ENCODE data around the gene FAM210A. TPM values are rescaled to one million over a fixed set of nuclear protein-coding genes. Genes with fewer than 3 reads are reported as not detected.

The FAM210A gene
- total and polyA plus RNA-seq, 2 donors, result 7.4 to 13.3 TPM

DNA sequence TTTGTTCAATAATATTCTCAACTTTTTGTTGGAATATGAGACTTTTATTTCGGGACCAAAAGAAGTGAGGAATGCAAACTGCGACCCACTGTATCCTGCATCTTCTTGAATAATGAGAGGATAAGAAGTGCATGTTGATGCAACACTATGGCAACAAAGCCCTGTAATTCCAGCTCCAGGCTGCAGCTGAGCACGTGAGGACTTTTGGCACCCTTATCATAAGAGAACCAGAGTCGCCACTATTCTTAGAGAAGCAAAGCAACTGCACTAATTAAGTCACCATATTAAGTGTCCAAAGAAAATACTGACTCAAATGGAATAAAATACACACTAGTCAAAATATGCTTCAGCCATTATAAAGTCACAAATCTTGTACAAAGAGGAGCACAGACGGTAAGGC, 65.8 kb downstream of the FAM210A start:
- no peak for DNase-seq (ENCODE audit: low read depth in 6 of 9, low spot score in 9 of 9)
- no peaks in the 10 kb centered on the region for H3K4me1 ChIP-seq (ENCODE audit: control insufficient read depth in 2 of 2, insufficient read depth in 2 of 2, low read length in 2 of 2)
- no peaks in the 10 kb centered on the region for H3K27me3 ChIP-seq (ENCODE audit: control insufficient read depth in 2 of 2, insufficient read depth in 1 of 2, low read length in 1 of 2)
- H3K27ac ChIP-seq (ENCODE audit: low read depth in 1 of 2, low read length in 1 of 2), result no peak overlapping the region
- no peak overlapping the region for H3K4me3 ChIP-seq (ENCODE audit: low read length in 2 of 2)
- 96% methylated on average over 5 of the region's 5 CpGs for WGBS
- H3K9me3 ChIP-seq (ENCODE audit: control insufficient read depth in 2 of 2, insufficient read depth in 1 of 2, low read length in 1 of 2), result no peaks in the 10 kb centered on the region
- H3K36me3 ChIP-seq (ENCODE audit: control insufficient read depth in 2 of 2, insufficient read depth in 2 of 2, low read length in 1 of 2), result no peaks in the 10 kb centered on the region

DNA sequence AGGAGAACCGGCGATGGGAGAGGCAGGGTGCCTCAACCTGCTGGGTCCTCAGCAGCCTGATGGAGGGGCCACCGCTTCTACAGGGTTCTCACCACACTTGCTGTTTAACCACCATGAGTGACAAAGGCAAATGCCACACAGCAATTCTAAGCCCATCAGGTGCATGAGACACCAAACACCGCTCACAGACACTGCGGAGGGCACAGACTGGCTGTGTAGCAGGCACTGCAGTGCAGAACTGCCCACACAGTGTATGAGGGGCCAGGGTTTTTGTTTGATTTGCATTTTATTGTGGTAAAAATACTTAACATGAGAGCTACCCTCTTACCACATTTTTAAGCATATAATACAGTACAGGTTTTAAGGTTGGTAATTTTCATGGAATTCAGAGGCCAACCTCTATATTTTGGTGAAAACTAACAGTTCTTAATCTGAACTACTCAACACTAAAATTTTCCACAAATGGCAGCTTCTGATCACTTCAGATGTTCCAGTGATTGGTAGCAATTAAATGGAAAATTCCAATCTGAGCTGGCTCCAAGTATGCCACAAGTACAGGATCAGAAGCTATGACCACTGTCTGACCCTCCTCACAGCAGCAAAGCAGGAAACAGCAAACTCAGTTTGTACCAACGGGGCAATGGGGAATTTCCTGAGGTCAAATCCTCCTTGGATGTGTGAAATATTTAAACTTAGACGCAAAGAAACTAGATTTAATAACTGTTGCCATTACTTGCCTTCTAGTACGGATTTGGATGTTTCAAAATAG, 67.7 kb downstream of the FAM210A start:
- H3K27me3 ChIP-seq (ENCODE audit: control insufficient read depth in 2 of 2, insufficient read depth in 1 of 2, low read length in 1 of 2), result no peaks in the 10 kb centered on the region
- no peak for DNase-seq (ENCODE audit: low read depth in 6 of 9, low spot score in 9 of 9)
- no peaks in the 10 kb centered on the region for H3K36me3 ChIP-seq (ENCODE audit: control insufficient read depth in 2 of 2, insufficient read depth in 2 of 2, low read length in 1 of 2)
- H3K27ac ChIP-seq (ENCODE audit: low read depth in 1 of 2, low read length in 1 of 2), result no peak overlapping the region
- WGBS, result 97% methylated on average over 8 of the region's 8 CpGs
- H3K4me1 ChIP-seq (ENCODE audit: control insufficient read depth in 2 of 2, insufficient read depth in 2 of 2, low read length in 2 of 2), result peaks cover 0 to 5% of the 10 kb centered on the region in 2 donors
- no peaks in the 10 kb centered on the region for H3K9me3 ChIP-seq (ENCODE audit: control insufficient read depth in 2 of 2, insufficient read depth in 1 of 2, low read length in 1 of 2)
- no peak overlapping the region for H3K4me3 ChIP-seq (ENCODE audit: low read length in 2 of 2)

DNA sequence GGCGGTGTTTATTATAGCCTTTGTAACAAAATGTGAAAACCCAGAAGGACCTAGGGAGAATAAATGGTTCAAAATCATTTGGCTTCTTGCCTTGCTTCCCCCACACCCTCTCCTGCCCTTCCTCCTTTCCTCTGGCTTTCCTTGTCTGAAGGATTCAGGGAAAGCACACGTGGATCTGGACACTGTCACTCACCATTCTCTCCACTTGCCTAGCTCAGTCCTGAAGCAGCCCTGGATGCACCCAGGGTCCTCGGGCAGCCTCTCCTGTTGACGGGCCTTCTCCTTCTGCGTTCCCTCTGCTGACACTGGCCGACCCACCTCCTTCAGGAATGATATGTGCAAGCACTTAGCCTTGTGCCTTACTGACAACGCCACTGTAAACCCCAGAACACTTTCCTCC, 68.4 kb downstream of the FAM210A start:
- H3K4me3 ChIP-seq (ENCODE audit: low read length in 2 of 2), result no peak overlapping the region
- no peaks in the 10 kb centered on the region for H3K27me3 ChIP-seq (ENCODE audit: control insufficient read depth in 2 of 2, insufficient read depth in 1 of 2, low read length in 1 of 2)
- H3K4me1 ChIP-seq (ENCODE audit: control insufficient read depth in 2 of 2, insufficient read depth in 2 of 2, low read length in 2 of 2), result peaks cover 0 to 6% of the 10 kb centered on the region in 2 donors
- no peaks in the 10 kb centered on the region for H3K36me3 ChIP-seq (ENCODE audit: control insufficient read depth in 2 of 2, insufficient read depth in 2 of 2, low read length in 1 of 2)
- no peaks in the 10 kb centered on the region for H3K9me3 ChIP-seq (ENCODE audit: control insufficient read depth in 2 of 2, insufficient read depth in 1 of 2, low read length in 1 of 2)
- DNase-seq (ENCODE audit: low read depth in 6 of 9, low spot score in 9 of 9), result no peak
- WGBS, result 79% methylated on average over 7 of the region's 7 CpGs
- no peak overlapping the region for H3K27ac ChIP-seq (ENCODE audit: low read depth in 1 of 2, low read length in 1 of 2)

DNA sequence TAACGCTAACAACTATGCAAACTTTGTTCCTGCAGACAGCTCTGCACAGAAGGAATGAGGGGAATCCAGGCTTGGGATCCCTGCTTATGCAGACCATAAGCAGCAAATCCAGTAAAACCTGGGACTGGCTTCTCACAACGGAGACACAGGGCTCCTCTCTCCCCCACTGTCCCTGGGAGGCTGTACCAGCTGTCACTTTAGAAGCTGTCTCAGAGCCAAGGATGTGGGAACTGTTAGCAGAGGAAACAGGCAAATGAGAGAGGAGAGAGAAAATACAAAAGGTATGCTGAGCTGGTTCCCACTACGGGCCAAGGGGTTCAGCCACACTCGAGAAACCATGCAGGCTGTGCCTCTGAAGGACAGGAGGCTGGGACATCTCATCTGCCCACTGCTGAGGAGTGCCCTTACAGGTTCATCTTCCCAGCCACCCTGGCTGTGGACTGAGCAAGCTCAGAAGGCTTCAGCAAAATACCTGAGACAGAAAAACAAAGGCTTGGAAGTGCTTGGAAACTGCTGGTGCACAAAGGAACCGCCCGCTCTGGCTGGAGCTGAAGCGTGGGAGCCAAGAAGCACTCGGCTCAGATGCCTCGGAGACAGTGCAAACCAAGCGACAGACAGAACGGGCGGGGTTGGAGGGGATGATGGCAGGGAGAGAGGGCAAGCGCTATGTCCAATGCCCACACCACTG, 72.5 kb downstream of the FAM210A start:
- H3K4me3 ChIP-seq (ENCODE audit: low read length in 2 of 2), result no peak overlapping the region
- 86% methylated on average over 13 of the region's 13 CpGs for WGBS
- DNase-seq (ENCODE audit: low read depth in 6 of 9, low spot score in 9 of 9), result no peak
- H3K9me3 ChIP-seq (ENCODE audit: control insufficient read depth in 2 of 2, insufficient read depth in 1 of 2, low read length in 1 of 2), result no peaks in the 10 kb centered on the region
- H3K27ac ChIP-seq (ENCODE audit: low read depth in 1 of 2, low read length in 1 of 2), result no peak overlapping the region
- H3K36me3 ChIP-seq (ENCODE audit: control insufficient read depth in 2 of 2, insufficient read depth in 2 of 2, low read length in 1 of 2), result no peaks in the 10 kb centered on the region
- peaks cover 3 to 19% of the 10 kb centered on the region in 2 donors for H3K4me1 ChIP-seq (ENCODE audit: control insufficient read depth in 2 of 2, insufficient read depth in 2 of 2, low read length in 2 of 2)
- H3K27me3 ChIP-seq (ENCODE audit: control insufficient read depth in 2 of 2, insufficient read depth in 1 of 2, low read length in 1 of 2), result no peaks in the 10 kb centered on the region

DNA sequence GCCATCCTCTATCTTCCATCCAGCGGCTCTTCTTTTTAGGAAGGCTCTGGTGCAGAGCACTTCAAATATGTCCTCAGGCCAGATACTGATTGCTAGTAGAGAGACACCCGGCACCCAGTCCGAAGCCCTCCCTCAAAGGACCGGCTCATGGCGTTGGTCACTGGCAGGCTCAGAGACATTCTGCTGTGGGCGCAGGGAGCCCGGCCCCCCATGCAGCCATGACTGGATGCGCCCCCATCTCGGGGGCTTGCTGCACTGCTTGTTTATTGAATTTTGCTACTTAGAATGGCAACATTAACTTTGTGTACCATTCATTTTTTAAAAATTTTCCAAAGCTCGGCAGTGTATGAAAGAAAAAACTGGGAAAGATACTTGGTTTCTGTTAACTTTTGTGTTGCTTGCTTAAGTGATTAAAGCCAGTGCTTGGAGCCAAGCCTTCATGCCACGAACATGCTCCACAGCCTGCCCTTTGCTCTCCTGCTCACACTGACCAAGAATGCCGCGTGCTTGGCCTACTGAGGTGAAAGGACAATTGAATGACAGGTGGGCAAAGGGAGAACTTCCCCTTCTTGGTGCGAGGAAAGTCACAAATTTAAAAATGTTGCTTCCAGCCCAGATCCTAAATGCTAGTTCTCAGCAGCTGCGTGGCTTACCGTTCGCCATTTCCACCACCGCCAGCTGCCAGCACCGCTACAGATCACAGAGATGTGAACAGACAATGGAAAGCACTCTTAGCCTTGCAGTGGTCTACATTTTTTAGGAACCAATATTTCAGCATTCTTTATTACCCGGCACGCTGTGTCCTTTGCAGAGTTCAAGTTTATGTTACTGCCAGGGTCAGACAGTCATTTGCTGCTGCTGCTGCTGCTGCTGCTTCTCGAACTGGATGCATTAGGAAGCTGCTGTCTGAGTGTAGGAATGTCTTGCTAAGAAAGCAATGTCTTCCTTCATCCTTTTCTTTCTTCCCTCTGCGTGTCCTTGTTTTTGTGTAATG, 76.7 kb downstream of the FAM210A start:
- H3K36me3 ChIP-seq (ENCODE audit: control insufficient read depth in 2 of 2, insufficient read depth in 2 of 2, low read length in 1 of 2), result peaks cover 34 to 36% of the 10 kb centered on the region in 2 donors
- peak in 1 of 9 donors; percentile 63 for DNase-seq (ENCODE audit: low read depth in 6 of 9, low spot score in 9 of 9)

DNA sequence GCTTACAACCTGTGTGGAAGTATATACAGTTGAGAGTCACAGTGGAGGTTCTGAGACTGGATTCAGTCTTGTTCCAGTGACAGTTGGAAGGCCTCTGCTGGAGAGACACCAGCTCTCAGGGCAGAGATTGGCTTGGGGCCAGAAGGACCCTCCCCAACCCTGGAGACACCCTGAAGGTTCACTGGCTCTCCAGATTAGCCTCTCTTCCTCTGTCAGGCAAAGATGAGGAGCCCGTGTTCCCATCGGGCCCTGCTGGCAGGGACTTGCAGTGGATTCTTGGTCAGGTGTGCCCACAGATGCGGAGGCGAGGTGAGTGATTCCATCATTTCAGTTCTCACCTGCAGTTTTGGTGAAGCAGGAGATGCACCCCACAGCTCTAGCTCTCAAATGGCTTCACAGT, 78.6 kb downstream of the FAM210A start:
- Histone ChIP-seq H3K9me3 (ENCODE audit: control insufficient read depth in 2 of 2, insufficient read depth in 1 of 2, low read length in 1 of 2) (no peaks in the 10 kb centered on the region), H3K4me1 (ENCODE audit: control insufficient read depth in 2 of 2, insufficient read depth in 2 of 2, low read length in 2 of 2) (peaks cover 3 to 13% of the 10 kb centered on the region in 2 donors), H3K4me3 (ENCODE audit: low read length in 2 of 2) (no peak overlapping the region), H3K36me3 (ENCODE audit: control insufficient read depth in 2 of 2, insufficient read depth in 2 of 2, low read length in 1 of 2) (peaks cover 41 to 45% of the 10 kb centered on the region in 2 donors), H3K27me3 (ENCODE audit: control insufficient read depth in 2 of 2, insufficient read depth in 1 of 2, low read length in 1 of 2) (no peaks in the 10 kb centered on the region), H3K27ac (ENCODE audit: low read depth in 1 of 2, low read length in 1 of 2) (no peak overlapping the region)
- DNase-seq (ENCODE audit: low read depth in 6 of 9, low spot score in 9 of 9), result no peak
- WGBS, result 98% methylated on average over 4 of the region's 4 CpGs

More for the DNA sequence above, 76.7 kb downstream of the FAM210A start:
- H3K27ac ChIP-seq (ENCODE audit: low read depth in 1 of 2, low read length in 1 of 2), result peak overlapping the region in 1 of 2 donors; percentile 33
- H3K27me3 ChIP-seq (ENCODE audit: control insufficient read depth in 2 of 2, insufficient read depth in 1 of 2, low read length in 1 of 2), result no peaks in the 10 kb centered on the region
- H3K9me3 ChIP-seq (ENCODE audit: control insufficient read depth in 2 of 2, insufficient read depth in 1 of 2, low read length in 1 of 2), result no peaks in the 10 kb centered on the region
- H3K4me3 ChIP-seq (ENCODE audit: low read length in 2 of 2), result no peak overlapping the region
- WGBS, result 93% methylated on average over 23 of the region's 23 CpGs
- H3K4me1 ChIP-seq (ENCODE audit: control insufficient read depth in 2 of 2, insufficient read depth in 2 of 2, low read length in 2 of 2), result peaks cover 3 to 19% of the 10 kb centered on the region in 2 donors

DNA sequence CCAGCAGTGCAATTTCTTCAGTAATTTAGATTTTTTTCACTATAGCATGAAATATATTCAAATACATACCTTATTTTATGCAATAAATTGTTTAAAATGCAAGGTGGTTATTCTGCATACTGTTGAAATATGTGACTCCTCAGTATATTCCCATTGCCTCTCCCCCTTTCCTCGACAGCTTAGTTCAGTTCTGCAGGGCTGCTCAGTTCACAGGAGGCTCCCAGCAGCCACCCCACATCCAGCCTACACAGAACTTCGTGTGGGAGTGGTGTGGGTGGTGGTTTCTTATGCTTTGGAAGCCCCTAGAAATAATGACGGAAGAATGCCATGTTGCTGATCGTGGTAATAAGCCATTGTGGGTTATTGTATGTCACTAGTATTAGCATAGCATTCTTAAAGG, 79.7 kb downstream of the FAM210A start:
- Histone ChIP-seq H3K27me3 (ENCODE audit: control insufficient read depth in 2 of 2, insufficient read depth in 1 of 2, low read length in 1 of 2) (no peaks in the 10 kb centered on the region), H3K9me3 (ENCODE audit: control insufficient read depth in 2 of 2, insufficient read depth in 1 of 2, low read length in 1 of 2) (no peaks in the 10 kb centered on the region), H3K4me3 (ENCODE audit: low read length in 2 of 2) (no peak overlapping the region), H3K4me1 (ENCODE audit: control insufficient read depth in 2 of 2, insufficient read depth in 2 of 2, low read length in 2 of 2) (peaks cover 3 to 13% of the 10 kb centered on the region in 2 donors), H3K36me3 (ENCODE audit: control insufficient read depth in 2 of 2, insufficient read depth in 2 of 2, low read length in 1 of 2) (peaks cover 50 to 52% of the 10 kb centered on the region in 2 donors), H3K27ac (ENCODE audit: low read depth in 1 of 2, low read length in 1 of 2) (peak overlapping the region in 1 of 2 donors; percentile 42)
- DNase-seq (ENCODE audit: low read depth in 6 of 9, low spot score in 9 of 9), result no peak
- WGBS, result 97% methylated on average over 4 of the region's 4 CpGs

DNA sequence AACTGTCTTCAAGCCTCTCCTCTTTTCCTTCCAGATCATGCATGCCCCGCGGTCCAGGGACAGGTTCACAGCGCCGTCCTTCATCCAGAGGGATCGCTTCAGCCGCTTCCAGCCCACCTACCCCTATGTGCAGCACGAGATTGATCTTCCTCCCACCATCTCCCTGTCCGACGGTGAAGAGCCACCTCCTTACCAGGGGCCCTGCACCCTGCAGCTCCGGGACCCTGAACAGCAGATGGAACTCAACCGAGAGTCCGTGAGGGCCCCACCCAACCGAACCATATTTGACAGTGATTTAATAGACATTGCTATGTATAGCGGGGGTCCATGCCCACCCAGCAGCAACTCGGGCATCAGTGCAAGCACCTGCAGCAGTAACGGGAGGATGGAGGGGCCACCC, 81.3 kb downstream of the FAM210A start:
- H3K36me3 ChIP-seq (ENCODE audit: control insufficient read depth in 2 of 2, insufficient read depth in 2 of 2, low read length in 1 of 2), result peaks cover 62 to 66% of the 10 kb centered on the region in 2 donors
- DNase-seq (ENCODE audit: low read depth in 6 of 9, low spot score in 9 of 9), result no peak
- peaks cover 3 to 9% of the 10 kb centered on the region in 2 donors for H3K4me1 ChIP-seq (ENCODE audit: control insufficient read depth in 2 of 2, insufficient read depth in 2 of 2, low read length in 2 of 2)
- WGBS, result 97% methylated on average over 16 of the region's 16 CpGs
- no peaks in the 10 kb centered on the region for H3K27me3 ChIP-seq (ENCODE audit: control insufficient read depth in 2 of 2, insufficient read depth in 1 of 2, low read length in 1 of 2)
- H3K9me3 ChIP-seq (ENCODE audit: control insufficient read depth in 2 of 2, insufficient read depth in 1 of 2, low read length in 1 of 2), result no peaks in the 10 kb centered on the region
- H3K27ac ChIP-seq (ENCODE audit: low read depth in 1 of 2, low read length in 1 of 2), result no peak overlapping the region
- no peak overlapping the region for H3K4me3 ChIP-seq (ENCODE audit: low read length in 2 of 2)

All from thymus (tissue), 11 donors.